K562 (cell line): ENCODE measurements around the gene TLE3.

Experiments used
- NCOA2 ChIP-seq, 2 experiments: fragments of 450-650 bp; IDR thresholded peaks; 2 replicates each; pipeline ENCODE4 v1.6.1; 2018; ENCODE audit warnings: mild to moderate bottlenecking in 2 of 2, moderate library complexity in 1 of 2; ENCODE audit not compliant: partially characterized antibody in 2 of 2
- POLR2A ChIP-seq: fragments of 450-650 bp; conservative IDR thresholded peaks from 2 replicates; pipeline ENCODE4 v1.6.1; 2016
- ZNF124 ChIP-seq: sonication (generic); formaldehyde crosslinking; IDR thresholded peaks from 2 replicates; pipeline ENCODE4 v1.8.1; 2022; ENCODE audit warnings: missing genetic modification reagents
- TF ChIP-seq, protein P1 (sequence below), 3 experiments: IDR thresholded peaks in 2 of 3; conservative IDR thresholded peaks in 1 of 3; 2 replicates each; pipeline ENCODE4 v1.5.1; 2011 to 2012; ENCODE audit warnings: low read length in 3 of 3, mild to moderate bottlenecking in 3 of 3, control low read depth in 2 of 3, improper control_type of control experiment in 1 of 3, inconsistent platforms in 1 of 3, low read depth in 1 of 3, mixed read lengths in 1 of 3, moderate library complexity in 1 of 3; ENCODE audit not compliant: insufficient read depth in 2 of 3

DNA sequence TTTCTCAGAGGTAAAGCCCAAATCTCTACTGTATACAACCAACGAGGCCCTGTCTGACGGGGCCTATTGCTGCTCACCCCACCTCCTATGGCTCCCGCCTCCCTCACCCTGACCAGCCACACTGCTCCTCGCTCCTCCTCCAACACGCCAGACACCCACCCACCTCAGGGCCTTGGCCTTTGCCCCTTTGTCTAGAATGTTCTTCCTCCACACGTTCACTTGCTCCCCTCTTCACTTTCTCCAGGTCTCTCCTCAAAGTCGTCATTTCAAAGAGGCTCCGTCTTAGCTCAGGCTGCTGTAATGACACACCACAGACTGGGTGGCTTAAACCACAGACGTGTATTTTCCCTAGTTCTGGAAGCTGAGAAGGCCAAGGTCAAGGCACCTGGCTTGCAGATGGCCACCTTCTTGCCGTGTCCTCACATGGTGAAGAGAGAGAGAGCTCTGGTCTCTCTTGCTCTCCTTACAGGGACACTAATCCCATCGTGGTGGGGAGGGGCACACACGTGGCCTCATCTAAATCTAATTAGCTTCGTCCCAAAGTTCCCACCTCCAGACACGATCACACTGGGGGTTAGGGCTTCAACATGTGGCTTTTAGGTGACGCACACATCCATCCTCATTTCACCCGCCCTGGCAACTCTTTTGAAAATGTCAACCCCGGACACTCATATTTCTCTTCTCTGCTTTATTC lies 98.2 kb downstream of the TLE3 start:
- TF ChIP-seq, protein P1, sequence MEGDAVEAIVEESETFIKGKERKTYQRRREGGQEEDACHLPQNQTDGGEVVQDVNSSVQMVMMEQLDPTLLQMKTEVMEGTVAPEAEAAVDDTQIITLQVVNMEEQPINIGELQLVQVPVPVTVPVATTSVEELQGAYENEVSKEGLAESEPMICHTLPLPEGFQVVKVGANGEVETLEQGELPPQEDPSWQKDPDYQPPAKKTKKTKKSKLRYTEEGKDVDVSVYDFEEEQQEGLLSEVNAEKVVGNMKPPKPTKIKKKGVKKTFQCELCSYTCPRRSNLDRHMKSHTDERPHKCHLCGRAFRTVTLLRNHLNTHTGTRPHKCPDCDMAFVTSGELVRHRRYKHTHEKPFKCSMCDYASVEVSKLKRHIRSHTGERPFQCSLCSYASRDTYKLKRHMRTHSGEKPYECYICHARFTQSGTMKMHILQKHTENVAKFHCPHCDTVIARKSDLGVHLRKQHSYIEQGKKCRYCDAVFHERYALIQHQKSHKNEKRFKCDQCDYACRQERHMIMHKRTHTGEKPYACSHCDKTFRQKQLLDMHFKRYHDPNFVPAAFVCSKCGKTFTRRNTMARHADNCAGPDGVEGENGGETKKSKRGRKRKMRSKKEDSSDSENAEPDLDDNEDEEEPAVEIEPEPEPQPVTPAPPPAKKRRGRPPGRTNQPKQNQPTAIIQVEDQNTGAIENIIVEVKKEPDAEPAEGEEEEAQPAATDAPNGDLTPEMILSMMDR (IDR thresholded peaks at IDR 0.05 in 2 of 3, conservative IDR thresholded peaks at IDR 0.05 in 1 of 3; ENCODE audit: insufficient read depth in 2 of 3, low read depth in 1 of 3, low read length in 3 of 3), result no peak
- TF ChIP-seq NCOA2 (IDR thresholded peaks at IDR 0.05; ENCODE audit: partially characterized antibody in 2 of 2), result no peak
- no peak for TF ChIP-seq ZNF124 (CRISPR knock-in tag)
- TF ChIP-seq POLR2A, result no peak
